ENCODE measurements around the gene IRF2BP2. TPM values are rescaled to one million over a fixed set of nuclear protein-coding genes. Genes with fewer than 3 reads are reported as not detected.

Gene IRF2BP2
- total and polyA plus RNA-seq, 2 of the 13 experiments (the other 11 are each of a cell fraction or from before 2014, with no cell fraction given), result 140 to 147 TPM

DNA sequence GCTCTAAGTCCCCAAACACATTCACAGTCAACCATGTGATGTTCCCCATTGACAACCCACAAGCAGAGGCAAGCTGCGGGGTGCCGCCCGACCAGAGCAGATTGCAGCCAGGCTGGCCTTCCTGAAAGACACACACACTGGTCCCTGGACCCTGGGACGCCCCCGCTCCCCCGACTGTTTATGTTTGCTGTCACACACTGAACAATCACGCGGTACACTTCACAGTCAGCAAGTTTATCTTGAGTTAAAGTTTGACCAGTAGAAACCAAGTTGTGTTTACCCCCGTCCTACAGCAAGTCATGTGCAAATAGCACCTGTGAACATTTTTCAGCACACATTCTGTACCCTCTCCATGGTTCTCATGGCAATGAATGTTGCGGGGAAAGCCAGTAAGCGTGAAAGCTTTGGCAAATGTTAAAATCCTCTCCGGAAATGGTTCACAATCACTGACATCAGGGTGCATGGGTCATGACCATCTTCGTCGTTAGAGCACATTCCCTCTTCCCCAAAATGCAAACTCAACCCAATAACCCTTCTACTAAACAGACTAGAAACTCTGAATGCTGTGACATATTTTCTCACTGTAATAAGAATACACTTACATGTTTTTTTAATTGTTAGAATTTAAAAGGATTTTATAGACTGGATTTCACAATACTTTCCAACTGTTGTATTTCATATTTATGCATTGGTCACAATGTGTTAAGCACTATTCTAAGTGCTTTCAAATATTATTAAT is 33.3 kb upstream of the IRF2BP2 start (continued):
- TF ChIP-seq, protein P1, sequence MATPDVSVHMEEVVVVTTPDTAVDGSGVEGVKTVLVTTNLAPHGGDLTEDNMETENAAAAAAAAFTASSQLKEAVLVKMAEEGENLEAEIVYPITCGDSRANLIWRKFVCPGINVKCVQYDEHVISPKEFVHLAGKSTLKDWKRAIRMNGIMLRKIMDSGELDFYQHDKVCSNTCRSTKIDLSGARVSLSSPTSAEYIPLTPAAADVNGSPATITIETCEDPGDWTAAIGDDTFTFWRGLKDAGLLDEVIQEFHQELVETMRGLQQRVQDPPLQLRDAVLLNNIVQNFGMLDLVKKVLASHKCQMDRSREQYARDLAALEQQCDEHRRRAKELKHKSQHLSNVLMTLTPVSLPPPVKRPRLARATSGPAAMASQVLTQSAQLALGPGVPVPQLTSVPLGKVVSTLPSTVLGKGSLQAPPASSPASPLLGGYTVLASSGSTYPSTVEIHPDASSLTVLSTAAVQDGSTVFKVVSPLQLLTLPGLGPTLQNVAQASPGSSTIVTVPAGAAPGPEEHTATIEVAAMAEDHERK (CRISPR knock-in tag; IDR thresholded peaks at IDR 0.05; ENCODE audit: low read depth), result no peak
- TF ChIP-seq, protein P2, sequence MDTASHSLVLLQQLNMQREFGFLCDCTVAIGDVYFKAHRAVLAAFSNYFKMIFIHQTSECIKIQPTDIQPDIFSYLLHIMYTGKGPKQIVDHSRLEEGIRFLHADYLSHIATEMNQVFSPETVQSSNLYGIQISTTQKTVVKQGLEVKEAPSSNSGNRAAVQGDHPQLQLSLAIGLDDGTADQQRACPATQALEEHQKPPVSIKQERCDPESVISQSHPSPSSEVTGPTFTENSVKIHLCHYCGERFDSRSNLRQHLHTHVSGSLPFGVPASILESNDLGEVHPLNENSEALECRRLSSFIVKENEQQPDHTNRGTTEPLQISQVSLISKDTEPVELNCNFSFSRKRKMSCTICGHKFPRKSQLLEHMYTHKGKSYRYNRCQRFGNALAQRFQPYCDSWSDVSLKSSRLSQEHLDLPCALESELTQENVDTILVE (CRISPR knock-in tag; IDR thresholded peaks at IDR 0.05), result no peak
- TF ChIP-seq ZNF251 (CRISPR knock-in tag; IDR thresholded peaks at IDR 0.05), result no peak
- TF ChIP-seq ZNF101 (CRISPR knock-in tag; IDR thresholded peaks at IDR 0.05; ENCODE audit: borderline replicate concordance, low read depth), result no peak
- peak; percentile 55 for TF ChIP-seq POLR2G (IDR thresholded peaks at IDR 0.05; ENCODE audit: low read depth, low read length)
- TF ChIP-seq ZKSCAN8 (CRISPR knock-in tag; IDR thresholded peaks at IDR 0.05; ENCODE audit: borderline replicate concordance), result peak; percentile 94
- TF ChIP-seq JDP2 (CRISPR knock-in tag; IDR thresholded peaks at IDR 0.05; ENCODE audit: borderline replicate concordance), result peak; percentile 93; the same call in 1 of the 2 replicates
- peak; percentile 97 for TF ChIP-seq RARA (CRISPR knock-in tag; IDR thresholded peaks at IDR 0.05)
- TF ChIP-seq RXRB (CRISPR knock-in tag; IDR thresholded peaks at IDR 0.05; ENCODE audit: borderline replicate concordance), result peak; percentile 97
- TF ChIP-seq, protein P3, sequence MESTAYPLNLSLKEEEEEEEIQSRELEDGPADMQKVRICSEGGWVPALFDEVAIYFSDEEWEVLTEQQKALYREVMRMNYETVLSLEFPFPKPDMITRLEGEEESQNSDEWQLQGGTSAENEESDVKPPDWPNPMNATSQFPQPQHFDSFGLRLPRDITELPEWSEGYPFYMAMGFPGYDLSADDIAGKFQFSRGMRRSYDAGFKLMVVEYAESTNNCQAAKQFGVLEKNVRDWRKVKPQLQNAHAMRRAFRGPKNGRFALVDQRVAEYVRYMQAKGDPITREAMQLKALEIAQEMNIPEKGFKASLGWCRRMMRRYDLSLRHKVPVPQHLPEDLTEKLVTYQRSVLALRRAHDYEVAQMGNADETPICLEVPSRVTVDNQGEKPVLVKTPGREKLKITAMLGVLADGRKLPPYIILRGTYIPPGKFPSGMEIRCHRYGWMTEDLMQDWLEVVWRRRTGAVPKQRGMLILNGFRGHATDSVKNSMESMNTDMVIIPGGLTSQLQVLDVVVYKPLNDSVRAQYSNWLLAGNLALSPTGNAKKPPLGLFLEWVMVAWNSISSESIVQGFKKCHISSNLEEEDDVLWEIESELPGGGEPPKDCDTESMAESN (CRISPR knock-in tag; conservative IDR thresholded peaks at IDR 0.05), result peak; percentile 92
- peak; percentile 50; the same call in 1 of the 2 replicates for TF ChIP-seq NFYC (CRISPR knock-in tag; IDR thresholded peaks at IDR 0.05)
- no peak for TF ChIP-seq SMAD9 (CRISPR knock-in tag; IDR thresholded peaks at IDR 0.05)
- no peak for TF ChIP-seq CHCHD3 (CRISPR knock-in tag; IDR thresholded peaks at IDR 0.05)
- peak; percentile 98 for TF ChIP-seq BHLHE40 (IDR thresholded peaks at IDR 0.05; ENCODE audit: low read length)
- no peak for TF ChIP-seq ZNF253 (CRISPR knock-in tag; IDR thresholded peaks at IDR 0.05; ENCODE audit: borderline replicate concordance)
- TF ChIP-seq, protein P4, sequence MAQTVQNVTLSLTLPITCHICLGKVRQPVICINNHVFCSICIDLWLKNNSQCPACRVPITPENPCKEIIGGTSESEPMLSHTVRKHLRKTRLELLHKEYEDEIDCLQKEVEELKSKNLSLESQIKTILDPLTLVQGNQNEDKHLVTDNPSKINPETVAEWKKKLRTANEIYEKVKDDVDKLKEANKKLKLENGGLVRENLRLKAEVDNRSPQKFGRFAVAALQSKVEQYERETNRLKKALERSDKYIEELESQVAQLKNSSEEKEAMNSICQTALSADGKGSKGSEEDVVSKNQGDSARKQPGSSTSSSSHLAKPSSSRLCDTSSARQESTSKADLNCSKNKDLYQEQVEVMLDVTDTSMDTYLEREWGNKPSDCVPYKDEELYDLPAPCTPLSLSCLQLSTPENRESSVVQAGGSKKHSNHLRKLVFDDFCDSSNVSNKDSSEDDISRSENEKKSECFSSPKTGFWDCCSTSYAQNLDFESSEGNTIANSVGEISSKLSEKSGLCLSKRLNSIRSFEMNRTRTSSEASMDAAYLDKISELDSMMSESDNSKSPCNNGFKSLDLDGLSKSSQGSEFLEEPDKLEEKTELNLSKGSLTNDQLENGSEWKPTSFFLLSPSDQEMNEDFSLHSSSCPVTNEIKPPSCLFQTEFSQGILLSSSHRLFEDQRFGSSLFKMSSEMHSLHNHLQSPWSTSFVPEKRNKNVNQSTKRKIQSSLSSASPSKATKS (CRISPR knock-in tag; IDR thresholded peaks at IDR 0.05), result peak; percentile 83
- peak; percentile 70 for TF ChIP-seq ZNF883 (CRISPR knock-in tag; IDR thresholded peaks at IDR 0.05; ENCODE audit: not compliant biosample characterization)
- TF ChIP-seq ZNF350 (CRISPR knock-in tag; IDR thresholded peaks at IDR 0.05; ENCODE audit: borderline replicate concordance, low read depth), result peak; percentile 93
- TF ChIP-seq, protein P5, sequence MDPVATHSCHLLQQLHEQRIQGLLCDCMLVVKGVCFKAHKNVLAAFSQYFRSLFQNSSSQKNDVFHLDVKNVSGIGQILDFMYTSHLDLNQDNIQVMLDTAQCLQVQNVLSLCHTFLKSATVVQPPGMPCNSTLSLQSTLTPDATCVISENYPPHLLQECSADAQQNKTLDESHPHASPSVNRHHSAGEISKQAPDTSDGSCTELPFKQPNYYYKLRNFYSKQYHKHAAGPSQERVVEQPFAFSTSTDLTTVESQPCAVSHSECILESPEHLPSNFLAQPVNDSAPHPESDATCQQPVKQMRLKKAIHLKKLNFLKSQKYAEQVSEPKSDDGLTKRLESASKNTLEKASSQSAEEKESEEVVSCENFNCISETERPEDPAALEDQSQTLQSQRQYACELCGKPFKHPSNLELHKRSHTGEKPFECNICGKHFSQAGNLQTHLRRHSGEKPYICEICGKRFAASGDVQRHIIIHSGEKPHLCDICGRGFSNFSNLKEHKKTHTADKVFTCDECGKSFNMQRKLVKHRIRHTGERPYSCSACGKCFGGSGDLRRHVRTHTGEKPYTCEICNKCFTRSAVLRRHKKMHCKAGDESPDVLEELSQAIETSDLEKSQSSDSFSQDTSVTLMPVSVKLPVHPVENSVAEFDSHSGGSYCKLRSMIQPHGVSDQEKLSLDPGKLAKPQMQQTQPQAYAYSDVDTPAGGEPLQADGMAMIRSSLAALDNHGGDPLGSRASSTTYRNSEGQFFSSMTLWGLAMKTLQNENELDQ (CRISPR knock-in tag; IDR thresholded peaks at IDR 0.05; ENCODE audit: borderline replicate concordance), result no peak
- peak; percentile 93 for TF ChIP-seq HMG20B (CRISPR knock-in tag; conservative IDR thresholded peaks at IDR 0.05)

All from HepG2 (cell line).